HG02885 (cell line): ENCODE data around the gene FAM3D.
"Not testable (repeated sequence)": the region's sequence is repeated elsewhere in the genome, so short reads cannot be mapped to it uniquely, and the experiment has no call there.

Experiments
- ATAC-seq: cut with Tn5 transposase; IDR thresholded peaks from one replicate; pipeline ENCODE4 v1.9.1; 2021; ENCODE audit warnings: mild to moderate bottlenecking; ENCODE audit not compliant: unreplicated experiment, poor library complexity

Gene FAM3D

GRCh38 chr3:58666683-58667082 is at the start of gene FAM3D:
Gene FAM3D (minus strand): TSS chr3:58666774. CDS start chr3:58655563, 11,211 bp downstream.
- no peak for ATAC-seq

- ATAC-seq: no peak
These were observed 47.3 kb upstream of the FAM3D start for GRCh38 chr3:58713715-58714401.

- ATAC-seq: no peak
These were observed 45.3 kb upstream of the FAM3D start for GRCh38 chr3:58711871-58712270.

GRCh38 chr3:58708983-58709382 is 42.4 kb upstream of the FAM3D start:
- ATAC-seq: not testable (repeated sequence)

- ATAC-seq: no peak
These were observed 41.7 kb upstream of the FAM3D start for GRCh38 chr3:58708116-58708791.

GRCh38 chr3:58707390-58707930 is 40.9 kb upstream of the FAM3D start:
- ATAC-seq: no peak

GRCh38 chr3:58706395-58707167 is 40.0 kb upstream of the FAM3D start:
- ATAC-seq: no peak

GRCh38 chr3:58704745-58705144 is 38.2 kb upstream of the FAM3D start:
- peak; percentile 84 for ATAC-seq

- not testable (repeated sequence) for ATAC-seq
These were observed 37.7 kb upstream of the FAM3D start for GRCh38 chr3:58704304-58704703.

GRCh38 chr3:58698246-58698645 is 31.7 kb upstream of the FAM3D start:
- ATAC-seq: no peak

- peak; percentile 62 for ATAC-seq
These were observed 31.0 kb upstream of the FAM3D start for GRCh38 chr3:58697561-58697960.

- ATAC-seq: not testable (repeated sequence)
These were observed 30.2 kb upstream of the FAM3D start for GRCh38 chr3:58696813-58697212.

GRCh38 chr3:58696093-58696492 is 29.5 kb upstream of the FAM3D start:
- ATAC-seq: no peak

- ATAC-seq: not testable (repeated sequence)
These were observed 28.7 kb upstream of the FAM3D start for GRCh38 chr3:58695284-58695683.

- peak; percentile 52 for ATAC-seq
These were observed 27.6 kb upstream of the FAM3D start for GRCh38 chr3:58693940-58694850.

GRCh38 chr3:58692484-58692883 is 25.9 kb upstream of the FAM3D start:
- ATAC-seq: no peak

GRCh38 chr3:58691997-58692396 is 25.4 kb upstream of the FAM3D start:
- ATAC-seq: no peak

- no peak for ATAC-seq
These were observed 23.9 kb upstream of the FAM3D start for GRCh38 chr3:58690490-58690889.

- ATAC-seq: no peak
These were observed 22.0 kb upstream of the FAM3D start for GRCh38 chr3:58688574-58688973.

- no peak for ATAC-seq
These were observed 20.3 kb upstream of the FAM3D start for GRCh38 chr3:58686847-58687246.
